Measurements from ENCODE around the gene LTA4H.
A peak's percentile ranks its signal among the peaks of the same experiment; 100 is the strongest.

The LTA4H gene

DNA sequence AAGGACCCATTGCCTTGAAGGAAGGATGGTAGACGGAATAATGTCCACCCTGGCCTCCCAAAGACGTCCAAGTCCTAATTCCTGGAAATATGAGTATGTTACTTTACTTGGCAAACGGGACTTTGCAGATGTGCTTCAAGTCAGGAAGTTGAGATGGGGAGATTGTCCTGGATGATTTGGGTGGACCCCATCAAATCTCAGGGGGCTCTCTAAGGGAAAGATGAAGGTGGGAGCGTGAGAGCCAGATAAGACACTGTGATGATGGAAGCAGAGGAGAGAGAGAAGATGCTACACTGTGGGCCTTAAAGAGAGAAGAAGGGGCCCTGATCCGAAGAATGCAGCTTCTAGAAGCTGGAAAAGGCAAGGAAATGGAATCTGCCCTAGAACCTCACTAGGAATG is 29.6 kb upstream of the LTA4H start:
- no peak for DNase-seq
- TF ChIP-seq POLR2A (IDR thresholded peaks at IDR 0.05; ENCODE audit: low read length) (no peak), GATA1 (IDR thresholded peaks at IDR 0.05; ENCODE audit: low read depth, low read length) (no peak)

DNA sequence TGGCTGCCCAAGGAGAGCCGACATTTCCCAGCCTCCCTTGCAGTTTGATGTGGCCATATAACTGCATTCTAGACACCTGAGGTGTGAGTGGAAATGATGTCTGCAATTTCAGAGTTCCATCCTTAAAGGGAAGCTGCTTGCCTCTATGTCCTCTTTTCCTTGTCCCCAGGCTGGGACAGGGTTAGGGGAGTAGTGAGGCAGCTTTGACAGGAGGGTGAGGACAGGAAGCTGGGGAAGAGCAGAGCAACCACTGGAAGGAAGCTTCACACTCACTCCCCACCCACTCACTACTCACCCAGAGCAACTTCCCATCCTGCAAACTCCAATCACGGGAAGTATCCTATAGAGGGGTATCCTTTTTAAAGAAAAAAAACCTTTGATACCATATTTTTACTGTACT is 28.9 kb upstream of the LTA4H start:
- no peak for TF ChIP-seq POLR2A (IDR thresholded peaks at IDR 0.05; ENCODE audit: low read length)
- no peak for TF ChIP-seq GATA1 (IDR thresholded peaks at IDR 0.05; ENCODE audit: low read depth, low read length)

DNA sequence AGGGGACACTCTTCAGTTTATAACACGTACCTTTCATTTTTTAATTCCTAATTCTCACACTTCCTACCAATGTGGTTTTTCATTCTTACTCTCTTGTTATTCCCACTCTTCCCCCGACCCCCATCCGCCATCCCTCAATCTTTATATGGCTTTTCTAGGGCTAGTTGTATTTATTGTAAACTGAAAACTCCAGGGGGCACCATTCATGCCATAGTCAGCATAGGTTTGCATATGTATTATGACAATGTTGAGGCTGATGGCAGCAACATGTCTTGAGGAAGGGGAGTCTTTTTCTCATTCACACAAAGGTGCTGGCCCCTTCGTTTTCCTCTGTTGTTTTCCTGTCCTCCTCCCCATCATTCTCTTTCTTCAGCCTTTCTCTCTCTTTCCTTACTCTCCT is 27.7 kb upstream of the LTA4H start:
- TF ChIP-seq POLR2A (IDR thresholded peaks at IDR 0.05; ENCODE audit: low read length) (no peak), GATA1 (IDR thresholded peaks at IDR 0.05; ENCODE audit: low read depth, low read length) (no peak)
- no peak for DNase-seq

More for the DNA sequence above, 28.9 kb upstream of the LTA4H start:
- no peak for DNase-seq

DNA sequence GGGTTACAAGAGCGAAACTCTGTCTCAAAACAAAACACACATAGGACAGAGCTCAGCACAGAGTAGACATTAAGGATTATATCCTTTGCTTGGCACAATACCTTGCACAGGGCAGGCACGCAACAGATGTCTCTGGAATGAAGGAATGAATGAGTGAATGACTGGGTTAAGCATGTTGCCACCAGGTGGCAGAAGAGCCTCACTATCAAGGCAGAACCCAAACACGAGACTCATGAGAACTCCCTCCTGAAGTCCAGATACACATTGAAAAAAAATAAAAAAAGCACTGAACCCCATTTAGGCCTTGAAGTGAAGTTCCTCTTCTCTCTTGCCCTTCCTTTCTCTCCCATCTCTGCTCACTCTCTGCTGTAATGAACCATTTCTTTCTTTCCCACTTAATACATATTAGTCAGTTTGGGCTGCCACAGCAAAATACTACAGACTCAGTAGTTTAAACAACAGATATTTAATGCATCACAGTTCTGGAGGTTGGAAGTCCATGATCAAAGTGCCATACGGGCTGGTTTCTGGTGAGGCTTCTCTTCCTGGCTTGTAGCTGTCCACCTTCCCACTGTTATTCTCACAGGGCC is 26.6 kb upstream of the LTA4H start:
- no peak for TF ChIP-seq GATA1 (IDR thresholded peaks at IDR 0.05; ENCODE audit: low read depth, low read length)
- TF ChIP-seq POLR2A (IDR thresholded peaks at IDR 0.05; ENCODE audit: low read length) = no peak
- peak; percentile 72 to 80 for DNase-seq

DNA sequence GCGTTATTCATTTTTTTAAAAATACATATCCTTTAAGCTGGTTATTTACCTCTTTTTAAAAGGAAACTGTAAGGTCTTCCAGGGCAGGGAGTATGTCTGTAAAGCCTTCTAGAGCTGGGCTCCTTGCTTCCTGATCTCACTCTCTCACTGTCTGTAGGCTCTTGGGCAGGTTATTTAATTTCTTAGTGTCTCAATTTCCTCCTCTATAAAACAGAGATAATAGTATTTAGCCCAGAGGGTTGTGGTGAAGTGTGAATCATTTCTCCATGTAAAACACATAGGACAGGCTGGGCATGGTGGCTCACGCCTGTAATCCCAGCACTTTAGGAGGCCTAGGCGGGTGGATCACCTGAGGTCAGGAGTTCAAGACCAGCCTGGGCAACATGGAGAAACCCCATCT is 25.9 kb upstream of the LTA4H start:
- DNase-seq = no peak
- TF ChIP-seq GATA1 (IDR thresholded peaks at IDR 0.05; ENCODE audit: low read depth, low read length) = no peak
- no peak for TF ChIP-seq POLR2A (IDR thresholded peaks at IDR 0.05; ENCODE audit: low read length)

DNA sequence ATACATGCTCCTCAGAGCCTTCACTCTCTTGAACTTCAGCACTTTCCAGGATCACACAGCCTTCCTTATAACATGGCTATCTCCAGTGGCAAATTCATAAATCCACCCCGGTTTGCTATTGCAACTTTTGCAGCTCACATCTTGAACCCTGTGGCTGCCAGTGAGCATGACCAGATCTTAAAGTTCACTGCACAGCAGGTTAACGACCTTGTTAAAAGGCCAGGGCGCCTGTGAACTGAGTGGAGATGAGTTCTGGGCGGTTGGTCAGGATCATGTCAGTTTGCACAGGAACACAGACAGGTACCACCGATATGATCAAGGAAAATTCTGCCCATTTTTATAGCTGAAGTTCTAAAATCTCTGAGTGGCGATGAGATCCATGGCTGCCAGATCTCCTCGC is 24.7 kb upstream of the LTA4H start:
- DNase-seq = no peak
- no peak for TF ChIP-seq POLR2A (IDR thresholded peaks at IDR 0.05; ENCODE audit: low read length)
- no peak for TF ChIP-seq GATA1 (IDR thresholded peaks at IDR 0.05; ENCODE audit: low read depth, low read length)

DNA sequence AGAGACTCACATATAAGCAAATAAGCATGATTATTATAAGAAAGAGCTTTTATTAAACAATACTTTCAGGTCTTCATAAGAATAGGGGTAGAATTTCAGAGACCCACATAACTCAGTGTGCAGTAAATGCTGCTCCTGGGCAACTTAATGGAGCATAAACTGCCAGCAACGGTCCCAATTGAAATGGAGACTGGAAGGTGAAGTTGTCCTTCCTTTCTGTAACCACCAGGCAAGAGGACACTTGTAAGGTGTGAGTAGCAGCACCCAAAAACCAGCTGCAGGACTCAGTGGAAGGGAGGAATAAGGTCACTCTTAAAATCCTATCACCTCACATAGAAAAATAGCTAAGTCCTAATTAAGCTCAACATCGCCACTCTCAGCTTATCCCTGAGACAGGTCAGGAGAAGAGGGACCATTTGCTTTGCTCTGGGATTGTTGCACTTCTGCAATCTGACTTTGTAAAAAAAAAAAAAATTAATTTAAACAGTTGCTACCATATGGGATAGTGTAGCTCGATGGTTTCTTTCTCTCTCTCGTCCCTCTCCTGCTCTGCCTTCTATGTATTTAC is 22.7 kb upstream of the LTA4H start:
- TF ChIP-seq GATA1 (IDR thresholded peaks at IDR 0.05; ENCODE audit: low read depth, low read length) (no peak), POLR2A (IDR thresholded peaks at IDR 0.05; ENCODE audit: low read length) (no peak)
- no peak for DNase-seq

DNA sequence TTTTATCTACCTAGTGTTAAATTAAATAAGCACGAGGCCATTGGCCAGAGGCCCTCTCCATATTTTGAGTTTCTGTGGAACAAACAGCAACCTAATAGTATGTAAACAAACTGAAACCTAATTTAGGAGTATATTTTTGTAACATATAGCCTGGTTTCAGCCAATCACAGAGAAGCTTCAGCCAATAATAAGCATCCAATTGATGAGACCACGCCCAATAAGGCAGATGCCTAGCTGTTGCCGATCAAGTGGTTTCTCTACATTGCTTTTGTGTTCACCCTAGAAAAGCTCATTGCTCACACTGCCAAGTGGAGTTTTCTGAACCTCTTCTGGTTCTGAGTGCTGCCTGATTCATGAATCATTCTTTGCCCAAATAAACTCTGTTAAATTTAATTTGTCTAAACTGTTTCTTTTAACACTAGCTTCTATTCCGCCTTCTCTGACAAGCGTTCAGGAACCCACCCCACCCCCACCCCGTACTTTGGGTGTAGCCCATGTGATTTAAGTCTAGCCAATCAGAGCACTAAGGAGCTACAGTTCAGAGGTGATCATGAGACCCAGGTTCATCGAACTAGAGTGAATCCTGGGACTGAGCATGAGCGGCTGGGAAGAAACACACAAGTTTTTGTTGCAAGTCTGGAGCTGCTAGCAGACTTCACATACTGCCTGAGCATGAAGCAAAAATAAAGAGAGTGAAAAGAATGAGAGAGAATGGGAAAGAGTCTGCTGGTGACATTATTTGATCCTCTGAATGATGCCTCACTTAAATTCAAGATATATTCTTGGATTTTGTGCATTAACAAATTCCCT is 21.5 kb upstream of the LTA4H start:
- TF ChIP-seq POLR2A (IDR thresholded peaks at IDR 0.05; ENCODE audit: low read length) (no peak), GATA1 (IDR thresholded peaks at IDR 0.05; ENCODE audit: low read depth, low read length) (no peak)

DNA sequence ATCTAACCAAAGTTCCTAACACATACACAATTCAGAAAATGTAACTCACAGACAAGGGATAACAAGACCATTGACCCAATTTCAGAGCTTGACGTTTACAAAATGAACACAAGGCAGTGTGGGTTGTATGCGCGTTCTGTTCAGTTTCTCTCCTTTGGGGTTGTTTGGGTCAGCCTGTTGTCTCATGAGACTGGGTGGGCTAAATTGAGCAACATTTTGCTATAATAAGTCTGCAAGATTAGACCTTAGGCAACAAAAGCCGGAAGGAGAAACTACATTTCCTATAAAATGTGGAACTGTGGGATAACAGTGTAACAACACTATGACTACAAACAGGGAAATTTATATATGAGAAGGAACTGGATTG is 18.8 kb upstream of the LTA4H start:
- no peak for DNase-seq
- no peak for TF ChIP-seq GATA1 (IDR thresholded peaks at IDR 0.05; ENCODE audit: low read depth, low read length)
- TF ChIP-seq POLR2A (IDR thresholded peaks at IDR 0.05; ENCODE audit: low read length) = no peak

More for the DNA sequence above, 21.5 kb upstream of the LTA4H start:
- DNase-seq = no peak

DNA sequence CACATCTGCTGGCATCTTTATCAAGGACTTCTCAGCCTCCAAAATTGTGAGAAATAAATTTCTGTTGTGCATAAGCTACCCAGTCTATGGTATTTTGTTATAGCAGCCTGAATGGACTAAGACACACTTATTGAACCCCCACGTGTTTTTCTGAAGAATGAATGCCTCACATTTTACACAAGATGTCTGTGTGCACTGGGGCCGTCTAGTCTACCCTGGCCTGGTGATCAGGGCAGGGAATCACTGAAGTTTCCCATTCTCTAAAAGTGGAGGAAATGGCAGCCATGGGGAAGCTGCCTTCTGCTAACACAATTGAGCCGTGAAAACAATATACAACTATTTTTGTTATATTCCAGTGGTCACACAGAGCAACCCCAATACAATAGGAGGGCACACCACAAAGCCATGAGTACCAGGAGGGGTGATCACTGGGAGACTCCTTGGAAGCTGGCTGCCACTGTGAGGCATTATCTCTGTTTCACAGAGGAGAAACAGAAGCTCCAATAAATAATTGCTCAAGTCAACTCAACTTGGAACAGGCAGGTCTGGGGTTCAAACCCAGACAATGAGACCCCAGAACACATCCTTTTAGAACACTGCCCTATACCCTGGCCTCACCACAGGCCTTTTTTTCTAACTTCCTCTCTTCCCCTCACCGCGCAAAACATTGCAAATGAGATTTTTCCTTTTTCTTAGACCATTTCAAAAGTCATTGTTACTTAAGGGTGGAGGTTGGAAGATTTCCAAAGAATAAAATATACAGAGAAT is 18.3 kb upstream of the LTA4H start:
- TF ChIP-seq POLR2A (IDR thresholded peaks at IDR 0.05; ENCODE audit: low read length) (no peak), GATA1 (IDR thresholded peaks at IDR 0.05; ENCODE audit: low read depth, low read length) (no peak)
- DNase-seq = no peak

DNA sequence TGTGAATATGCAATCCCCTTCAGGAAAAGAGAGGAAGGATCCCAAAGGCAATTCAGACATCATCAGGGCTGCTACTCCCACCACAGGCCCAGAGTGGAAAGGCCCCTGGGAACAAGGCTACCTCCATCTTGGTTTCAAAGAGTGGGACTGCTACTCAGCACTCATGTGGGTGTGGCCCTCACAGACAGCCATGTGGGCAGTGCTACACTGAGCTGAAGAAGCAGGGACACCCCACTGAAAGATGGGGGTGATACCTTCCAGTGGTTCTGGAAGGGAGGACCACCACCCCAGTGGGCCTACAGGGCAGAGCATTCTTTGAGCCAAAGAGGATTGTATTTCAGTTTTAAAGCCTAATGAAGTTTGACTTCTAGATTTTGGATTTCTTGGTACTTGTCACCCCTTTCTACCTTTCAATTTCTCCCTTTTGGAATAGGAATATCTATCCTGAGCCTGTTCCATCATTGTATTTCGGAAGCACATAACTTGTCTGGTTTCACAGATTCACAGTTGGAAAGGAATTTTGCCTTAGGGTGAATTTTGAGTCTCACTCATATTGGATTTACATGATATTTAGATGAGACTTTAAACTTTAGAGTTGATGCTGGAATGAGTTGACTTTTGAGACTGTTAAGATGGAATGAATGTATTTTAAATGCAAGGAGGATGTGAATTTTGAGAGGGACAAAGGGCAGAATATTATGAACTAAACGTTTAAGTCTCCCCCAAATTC is 16.5 kb upstream of the LTA4H start:
- DNase-seq = no peak
- TF ChIP-seq GATA1 (IDR thresholded peaks at IDR 0.05; ENCODE audit: low read depth, low read length) = no peak
- TF ChIP-seq POLR2A (IDR thresholded peaks at IDR 0.05; ENCODE audit: low read length) = no peak

DNA sequence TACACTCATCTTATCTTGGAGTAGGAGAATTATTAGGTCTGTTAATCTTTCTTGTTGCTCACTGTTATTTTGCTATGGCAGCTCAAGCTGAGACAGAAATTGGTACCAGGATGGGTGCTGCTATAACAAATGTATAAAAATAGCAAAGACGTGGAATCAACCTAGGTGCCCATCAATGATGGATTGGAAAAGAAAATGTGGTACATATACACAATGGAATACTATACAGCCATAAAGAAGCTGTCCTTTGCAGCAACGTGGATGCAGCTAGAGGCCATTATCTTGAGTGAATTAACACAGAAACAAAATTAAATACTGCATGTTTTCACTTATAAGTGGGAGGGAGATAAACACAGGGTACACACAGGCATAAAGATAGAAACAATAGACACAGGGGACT is 14.8 kb upstream of the LTA4H start:
- TF ChIP-seq POLR2A (IDR thresholded peaks at IDR 0.05; ENCODE audit: low read length) (no peak), GATA1 (IDR thresholded peaks at IDR 0.05; ENCODE audit: low read depth, low read length) (no peak)

DNA sequence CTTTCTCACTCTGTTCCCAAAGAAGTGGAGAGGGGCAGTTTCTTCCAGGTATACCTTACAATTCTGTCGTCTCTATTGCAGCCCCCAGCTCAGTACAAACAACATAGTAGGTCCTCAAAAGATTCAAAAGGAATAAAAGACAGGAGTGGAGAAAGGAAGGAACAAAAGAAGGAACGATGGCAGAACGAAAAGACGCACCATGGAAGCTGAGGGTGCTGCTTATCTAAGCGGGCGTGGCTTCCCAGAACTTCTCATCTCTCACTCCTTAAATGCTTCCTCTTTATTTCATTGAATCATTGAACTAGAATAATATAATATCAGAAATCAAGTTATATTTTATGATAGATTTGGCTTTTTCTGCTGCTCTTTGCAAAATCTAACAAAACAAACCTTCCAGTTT is 13.7 kb upstream of the LTA4H start:
- no peak for TF ChIP-seq POLR2A (IDR thresholded peaks at IDR 0.05; ENCODE audit: low read length)
- no peak for TF ChIP-seq GATA1 (IDR thresholded peaks at IDR 0.05; ENCODE audit: low read depth, low read length)
- DNase-seq = no peak

More for the DNA sequence above, 14.8 kb upstream of the LTA4H start:
- no peak for DNase-seq
